DND-41 (cell line): Measurements from ENCODE around the gene PAPLN.

Experiments used
- CTCF ChIP-seq: IDR thresholded peaks from 2 replicates; pipeline ENCODE4 v1.5.1; 2012; ENCODE audit warnings: borderline replicate concordance, low read length, moderate library complexity, mild to moderate bottlenecking; ENCODE audit not compliant: poor library complexity, severe bottlenecking; ENCODE audit errors: extremely low read depth
- EZH2 ChIP-seq: IDR thresholded peaks from 3 replicates; pipeline ENCODE4 v1.6.1; 2012; ENCODE audit warnings: borderline replicate concordance, low read depth, mild to moderate bottlenecking, moderate library complexity, low read length, inconsistent platforms; ENCODE audit not compliant: severe bottlenecking

- TF ChIP-seq CTCF (no peak), EZH2 (no peak)
These were observed 18.5 kb downstream of the PAPLN start for GRCh38 chr14:73255693-73256225.
